ENCODE data around the gene TNS1. TPM values are rescaled to one million over a fixed set of nuclear protein-coding genes. Genes with fewer than 3 reads are reported as not detected.

Gene TNS1
- total RNA-seq, 4 donors from 2014 or later, result 57.7 to 120 (median 95.7) TPM

- WGBS, 2 donors, result 43% methylated on average over 2 of the region's 2 CpGs
- TF ChIP-seq POLR2A (IDR thresholded peaks at IDR 0.05) (no peak), CTCF (IDR thresholded peaks at IDR 0.05) (no peak)
- H3K4me3 ChIP-seq (ENCODE audit: low read depth, poor library complexity, severe bottlenecking), result no peak overlapping the region
- intact Hi-C loops (cut with DNase I; ENCODE audit: low total_unique reads), result no loop called here
- no peak for DNase-seq (ENCODE audit: low spot score in 2 of 2)
Measured at GRCh38 chr2:217927601-217928323, 75.0 kb downstream of the TNS1 start.

GRCh38 chr2:217926801-217927200 lies 76.0 kb downstream of the TNS1 start:
- H3K4me3 ChIP-seq (ENCODE audit: low read depth, poor library complexity, severe bottlenecking), result no peak overlapping the region
- no peak for TF ChIP-seq CTCF (IDR thresholded peaks at IDR 0.05)
- TF ChIP-seq POLR2A (IDR thresholded peaks at IDR 0.05), result no peak
- DNase-seq (ENCODE audit: low spot score in 2 of 2), result no peak
- intact Hi-C loops (cut with DNase I; ENCODE audit: low total_unique reads), result no loop called here
- 81 to 83% methylated on average over 2 of the region's 2 CpGs for WGBS, 2 donors

- no peak for DNase-seq (ENCODE audit: low spot score in 2 of 2)
- 73 to 82% methylated on average over 5 of the region's 5 CpGs for WGBS, 2 donors
- H3K4me3 ChIP-seq (ENCODE audit: low read depth, poor library complexity, severe bottlenecking), result no peak overlapping the region
- intact Hi-C loops (cut with DNase I; ENCODE audit: low total_unique reads), result no loop called here
- TF ChIP-seq CTCF (IDR thresholded peaks at IDR 0.05) (no peak), POLR2A (IDR thresholded peaks at IDR 0.05) (no peak)
Measured at GRCh38 chr2:217924346-217924901, 78.4 kb downstream of the TNS1 start.

GRCh38 chr2:217923007-217923686 lies 79.6 kb downstream of the TNS1 start:
- TF ChIP-seq CTCF (IDR thresholded peaks at IDR 0.05) (no peak), POLR2A (IDR thresholded peaks at IDR 0.05) (no peak)
- no peak overlapping the region for H3K4me3 ChIP-seq (ENCODE audit: low read depth, poor library complexity, severe bottlenecking)
- intact Hi-C loops (cut with DNase I; ENCODE audit: low total_unique reads), result no loop called here
- DNase-seq (ENCODE audit: low spot score in 2 of 2), result no peak
- 72 to 83% methylated on average over 8 of the region's 8 CpGs for WGBS, 2 donors

GRCh38 chr2:217922101-217923006 lies 80.4 kb downstream of the TNS1 start:
- no peak for DNase-seq (ENCODE audit: low spot score in 2 of 2)
- 26 to 36% methylated on average over 18 to 19 of the region's 19 CpGs for WGBS, 2 donors
- no peak overlapping the region for H3K4me3 ChIP-seq (ENCODE audit: low read depth, poor library complexity, severe bottlenecking)
- intact Hi-C loops (cut with DNase I; ENCODE audit: low total_unique reads), result no loop called here
- TF ChIP-seq POLR2A (IDR thresholded peaks at IDR 0.05) (no peak), CTCF (IDR thresholded peaks at IDR 0.05) (no peak)

All from lower leg skin (tissue), 4 donors.